Measurements from ENCODE around the gene CYP1B1. TPM values are rescaled to one million over a fixed set of nuclear protein-coding genes. Genes with fewer than 3 reads are reported as not detected.

Gene CYP1B1
- total and polyA plus RNA-seq, 3 donors from 2014 or later: 14.3 to 36.9 (median 18.5) TPM

GRCh38 chr2:38099099-38100028 lies 23.4 kb upstream of the CYP1B1 start:
- Histone ChIP-seq H3K36me3 (ENCODE audit: low read depth, missing control alignments) (no peaks in the 10 kb centered on the region), H3K27ac (peak overlapping the region; percentile 34 to 61), H3K9me3 (no peaks in the 10 kb centered on the region), H3K27me3 (no peaks in the 10 kb centered on the region), H3K4me3 (no peak overlapping the region), H3K4me1 (peaks cover 33% of the 10 kb centered on the region)
- TF ChIP-seq POLR2A (IDR thresholded peaks at IDR 0.05) (no peak), CTCF (IDR thresholded peaks at IDR 0.05) (no peak)
- intact Hi-C loops (cut with DNase I; ENCODE audit: low total_unique reads): no loop called here
- no peak for DNase-seq
- 51 to 59% methylated on average over 10 of the region's 10 CpGs for WGBS, 2 donors

GRCh38 chr2:38098421-38099098 lies 22.6 kb upstream of the CYP1B1 start:
- TF ChIP-seq CTCF (IDR thresholded peaks at IDR 0.05): no peak
- no peak for TF ChIP-seq POLR2A (IDR thresholded peaks at IDR 0.05)
- WGBS, 2 donors: 29 to 33% methylated on average over 11 of the region's 11 CpGs
- intact Hi-C loops (cut with DNase I; ENCODE audit: low total_unique reads): no loop called here
- peaks cover 33% of the 10 kb centered on the region for H3K4me1 ChIP-seq
- peak overlapping the region in 1 of 2 donors; percentile 9 for H3K4me3 ChIP-seq
- DNase-seq: peak; percentile 34
- H3K9me3 ChIP-seq: no peaks in the 10 kb centered on the region
- peak overlapping the region; percentile 34 to 61 for H3K27ac ChIP-seq
- no peaks in the 10 kb centered on the region for H3K27me3 ChIP-seq
- H3K36me3 ChIP-seq (ENCODE audit: low read depth, missing control alignments): no peaks in the 10 kb centered on the region

- Histone ChIP-seq H3K9me3 (no peaks in the 10 kb centered on the region), H3K4me1 (peaks cover 33% of the 10 kb centered on the region), H3K36me3 (ENCODE audit: low read depth, missing control alignments) (no peaks in the 10 kb centered on the region), H3K4me3 (no peak overlapping the region), H3K27ac (peak overlapping the region; percentile 34 to 61), H3K27me3 (no peaks in the 10 kb centered on the region)
- 31 to 37% methylated on average over 4 of the region's 4 CpGs for WGBS, 2 donors
- intact Hi-C loops (cut with DNase I; ENCODE audit: low total_unique reads): no loop called here
- TF ChIP-seq POLR2A (IDR thresholded peaks at IDR 0.05) (no peak), CTCF (IDR thresholded peaks at IDR 0.05) (no peak)
- DNase-seq: no peak
These were observed 22.0 kb upstream of the CYP1B1 start for GRCh38 chr2:38097988-38098385.

- H3K4me1 ChIP-seq: peaks cover 33% of the 10 kb centered on the region
- TF ChIP-seq CTCF (IDR thresholded peaks at IDR 0.05) (no peak), POLR2A (IDR thresholded peaks at IDR 0.05) (no peak)
- WGBS, 2 donors: 56 to 70% methylated on average over 2 of the region's 2 CpGs
- intact Hi-C loops (cut with DNase I; ENCODE audit: low total_unique reads): no loop called here
- no peak overlapping the region for H3K4me3 ChIP-seq
- no peak for DNase-seq
- H3K36me3 ChIP-seq (ENCODE audit: low read depth, missing control alignments): no peaks in the 10 kb centered on the region
- H3K9me3 ChIP-seq: no peaks in the 10 kb centered on the region
- H3K27me3 ChIP-seq: no peaks in the 10 kb centered on the region
- H3K27ac ChIP-seq: peak overlapping the region in 1 of 2 donors; percentile 34
These were observed 21.5 kb upstream of the CYP1B1 start for GRCh38 chr2:38097258-38097987.

All from testis (tissue), 3 donors.